Sigmoid colon (tissue), 4 donors: ENCODE results near the gene PACS1.

ENCODE experiments used
- POLR2A ChIP-seq, 2 donors: fragments of 450-650 bp; IDR thresholded peaks; one replicate each; pipeline ENCODE4 v1.6.1; 2016; ENCODE audit warnings: antibody characterized with exemption in 2 of 2, mild to moderate bottlenecking in 2 of 2, moderate library complexity in 2 of 2
- POLR2AphosphoS5 ChIP-seq, 4 donors: sonication (generic); formaldehyde crosslinking; IDR thresholded peaks; one replicate each; pipeline ENCODE4 v1.6.1; 2017; ENCODE audit warnings: antibody characterized with exemption in 4 of 4
- TF ChIP-seq, protein P1 (sequence below), 4 experiments: fragments of 450-650 bp in 3 of 4; fragments of 200-600 bp in 1 of 4; IDR thresholded peaks; one replicate each; pipeline ENCODE4 v1.5.1; 2016 to 2019; ENCODE audit warnings: antibody characterized with exemption in 4 of 4, mild to moderate bottlenecking in 3 of 4, moderate library complexity in 2 of 4

GRCh38 chr11:66042996-66043906, 26.8 kb upstream of the PACS1 start:
- TF ChIP-seq, protein P1, sequence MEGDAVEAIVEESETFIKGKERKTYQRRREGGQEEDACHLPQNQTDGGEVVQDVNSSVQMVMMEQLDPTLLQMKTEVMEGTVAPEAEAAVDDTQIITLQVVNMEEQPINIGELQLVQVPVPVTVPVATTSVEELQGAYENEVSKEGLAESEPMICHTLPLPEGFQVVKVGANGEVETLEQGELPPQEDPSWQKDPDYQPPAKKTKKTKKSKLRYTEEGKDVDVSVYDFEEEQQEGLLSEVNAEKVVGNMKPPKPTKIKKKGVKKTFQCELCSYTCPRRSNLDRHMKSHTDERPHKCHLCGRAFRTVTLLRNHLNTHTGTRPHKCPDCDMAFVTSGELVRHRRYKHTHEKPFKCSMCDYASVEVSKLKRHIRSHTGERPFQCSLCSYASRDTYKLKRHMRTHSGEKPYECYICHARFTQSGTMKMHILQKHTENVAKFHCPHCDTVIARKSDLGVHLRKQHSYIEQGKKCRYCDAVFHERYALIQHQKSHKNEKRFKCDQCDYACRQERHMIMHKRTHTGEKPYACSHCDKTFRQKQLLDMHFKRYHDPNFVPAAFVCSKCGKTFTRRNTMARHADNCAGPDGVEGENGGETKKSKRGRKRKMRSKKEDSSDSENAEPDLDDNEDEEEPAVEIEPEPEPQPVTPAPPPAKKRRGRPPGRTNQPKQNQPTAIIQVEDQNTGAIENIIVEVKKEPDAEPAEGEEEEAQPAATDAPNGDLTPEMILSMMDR (IDR thresholded peaks at IDR 0.05) = no peak
- TF ChIP-seq POLR2AphosphoS5 (IDR thresholded peaks at IDR 0.05) (no peak), POLR2A (IDR thresholded peaks at IDR 0.05) (no peak)
